PFSK-1 (cell line): ENCODE results near the gene RTP3.

ENCODE experiments used
- POLR2AphosphoS5 ChIP-seq: IDR thresholded peaks from 2 replicates; pipeline ENCODE4 v1.6.1; 2012; ENCODE audit warnings: low read depth, mild to moderate bottlenecking, control low read depth, low read length, moderate library complexity
- REST ChIP-seq, 2 experiments: IDR thresholded peaks; 2 replicates each; pipeline versions ENCODE4 v1.6.1 to v1.8.0; 2011 to 2012; ENCODE audit warnings: low read depth in 2 of 2, low read length in 2 of 2, control low read depth in 1 of 2, inconsistent platforms in 1 of 2, mild to moderate bottlenecking in 1 of 2, moderate library complexity in 1 of 2; ENCODE audit not compliant: insufficient read depth in 1 of 2
- SIN3A ChIP-seq: IDR thresholded peaks from 2 replicates; pipeline ENCODE4 v1.6.1; 2012; ENCODE audit warnings: mild to moderate bottlenecking, low read length, moderate library complexity, borderline replicate concordance; ENCODE audit not compliant: insufficient read depth
- TAF1 ChIP-seq: IDR thresholded peaks from 2 replicates; pipeline ENCODE4 v1.6.1; 2012; ENCODE audit warnings: low read length, control low read depth, borderline replicate concordance; ENCODE audit not compliant: insufficient read depth

GRCh38 chr3:46464326-46465195 lies 33.2 kb upstream of the RTP3 start, which contains the start of gene LTF:
- TF ChIP-seq TAF1 = no peak
- TF ChIP-seq POLR2AphosphoS5 = no peak
- no peak for TF ChIP-seq REST (IDR thresholded peaks at IDR 0.05; ENCODE audit: insufficient read depth in 1 of 2, low read depth in 2 of 2, low read length in 2 of 2)
- TF ChIP-seq SIN3A = no peak
